ENCODE data around the gene EHD3.

EHD3 gene

DNA sequence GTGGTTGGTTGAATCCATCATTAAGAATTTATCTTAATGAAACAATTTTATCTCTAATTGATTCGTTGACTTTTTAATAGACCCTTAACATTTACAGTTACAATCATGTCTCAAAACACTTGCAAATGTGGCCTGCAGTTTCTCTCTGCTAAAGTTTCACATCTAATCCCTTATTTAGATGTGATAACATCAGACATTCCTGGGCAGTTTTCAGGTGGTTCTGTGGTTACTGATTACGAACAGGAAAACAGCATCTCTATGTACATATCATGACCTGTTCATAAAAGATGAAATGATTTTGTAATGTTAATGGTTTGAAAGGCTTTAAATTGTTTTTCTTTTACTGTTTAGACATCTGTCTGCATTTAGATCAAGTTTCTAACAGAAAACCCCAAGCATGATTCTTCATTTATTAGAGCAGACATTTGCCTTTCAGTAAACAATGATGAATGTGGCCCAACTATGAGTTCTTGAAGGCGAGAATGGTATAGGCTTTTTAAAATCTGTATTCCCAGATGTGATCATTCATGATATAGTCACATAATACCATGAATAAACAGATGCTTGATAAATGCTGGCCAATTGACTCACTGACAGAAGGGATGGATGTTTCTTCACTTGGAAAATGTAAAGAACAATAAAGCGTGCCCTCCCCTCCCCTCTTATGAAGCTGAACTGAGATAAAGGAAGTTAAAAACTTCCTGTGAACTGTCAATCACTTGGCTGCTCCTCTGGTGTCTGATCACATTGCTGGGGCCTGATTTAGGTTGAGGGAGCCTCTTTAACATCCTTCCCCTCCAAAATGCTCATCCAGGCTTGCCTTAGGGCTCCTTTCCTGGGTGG lies 20.1 kb upstream of the EHD3 start:
- DNase-seq: no peak

DNA sequence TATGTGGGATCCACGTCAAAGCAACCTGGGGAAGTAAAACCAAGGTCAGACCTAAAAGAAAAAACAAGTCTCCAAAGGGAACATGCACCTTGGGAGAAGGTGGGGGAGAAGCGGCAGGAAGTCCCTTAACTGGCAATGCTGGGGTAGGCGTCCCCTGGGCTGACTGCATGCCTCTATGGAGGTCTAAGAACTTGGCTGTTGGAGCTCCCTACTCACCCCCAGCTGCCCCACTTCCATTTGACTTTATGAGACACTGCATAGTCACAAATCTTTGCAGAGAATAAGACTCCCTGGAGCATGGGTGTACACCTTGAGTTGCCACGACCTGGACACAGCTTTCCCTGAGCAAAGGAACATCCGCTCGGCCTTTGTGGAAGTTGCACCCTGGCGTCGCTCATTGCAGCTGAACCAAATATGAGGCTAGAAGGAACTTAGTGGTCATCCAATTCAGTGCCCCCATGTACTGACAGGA lies 19.5 kb upstream of the EHD3 start:
- no peak for DNase-seq

DNA sequence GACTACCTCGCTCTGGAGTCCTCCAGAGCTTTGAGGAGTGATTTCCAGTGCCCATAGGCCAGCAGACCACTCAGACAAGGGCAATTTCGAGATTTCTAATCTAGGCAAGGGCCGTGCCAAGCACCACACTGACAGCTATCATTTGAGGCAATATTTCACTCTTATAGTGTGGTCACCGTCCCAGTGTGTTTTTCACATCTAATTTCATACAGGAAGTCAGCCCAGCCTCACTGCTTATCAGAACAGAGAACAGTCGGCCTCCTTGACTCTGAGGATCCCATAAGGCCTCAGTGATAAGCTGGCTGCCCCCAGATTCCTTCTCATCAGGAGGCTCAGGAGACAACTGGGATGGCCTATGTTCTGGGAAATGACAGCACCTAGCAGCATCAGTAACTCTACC lies 17.2 kb upstream of the EHD3 start:
- no peak for DNase-seq

DNA sequence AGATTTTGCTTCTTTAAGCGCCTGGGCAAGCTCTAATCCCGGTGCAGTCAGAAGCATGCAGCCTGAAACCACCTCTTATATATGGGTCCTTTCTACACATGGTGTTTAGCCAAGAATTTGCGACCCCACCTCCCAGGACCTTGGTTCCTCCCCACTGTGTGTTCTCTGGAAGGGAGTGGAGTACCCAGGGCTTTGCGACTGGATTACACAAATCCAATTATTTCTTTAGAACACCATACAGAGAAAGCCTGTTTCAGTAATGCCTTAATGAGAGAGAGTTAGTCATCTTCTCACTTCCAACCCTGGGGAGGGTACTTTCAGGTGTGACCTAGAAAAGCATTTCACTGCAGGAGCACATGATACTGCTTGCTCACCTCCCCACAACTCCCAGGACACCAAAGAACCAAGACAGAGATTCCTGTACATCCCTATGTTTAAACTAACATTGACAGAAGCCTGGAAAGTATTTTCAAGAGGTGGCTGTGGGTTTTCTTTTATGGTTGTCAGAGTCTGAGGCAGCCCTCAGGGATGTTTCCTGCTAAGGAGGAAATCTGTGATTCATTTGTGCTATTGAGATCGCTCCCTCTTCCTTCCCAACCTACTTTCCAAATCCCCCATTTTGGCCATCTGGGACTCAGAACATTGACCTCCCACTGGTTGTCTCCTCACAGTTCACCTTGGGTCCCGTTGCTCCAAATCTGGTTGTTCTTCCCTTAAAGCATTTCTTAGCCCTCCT lies 16.3 kb upstream of the EHD3 start, which contains the start of gene CAPN14:
Gene CAPN14, minus strand, starts transcription at position 51 of the 736 bp plus-strand sequence. CDS start 12,068 bp downstream, outside the sequence.
- DNase-seq: no peak

DNA sequence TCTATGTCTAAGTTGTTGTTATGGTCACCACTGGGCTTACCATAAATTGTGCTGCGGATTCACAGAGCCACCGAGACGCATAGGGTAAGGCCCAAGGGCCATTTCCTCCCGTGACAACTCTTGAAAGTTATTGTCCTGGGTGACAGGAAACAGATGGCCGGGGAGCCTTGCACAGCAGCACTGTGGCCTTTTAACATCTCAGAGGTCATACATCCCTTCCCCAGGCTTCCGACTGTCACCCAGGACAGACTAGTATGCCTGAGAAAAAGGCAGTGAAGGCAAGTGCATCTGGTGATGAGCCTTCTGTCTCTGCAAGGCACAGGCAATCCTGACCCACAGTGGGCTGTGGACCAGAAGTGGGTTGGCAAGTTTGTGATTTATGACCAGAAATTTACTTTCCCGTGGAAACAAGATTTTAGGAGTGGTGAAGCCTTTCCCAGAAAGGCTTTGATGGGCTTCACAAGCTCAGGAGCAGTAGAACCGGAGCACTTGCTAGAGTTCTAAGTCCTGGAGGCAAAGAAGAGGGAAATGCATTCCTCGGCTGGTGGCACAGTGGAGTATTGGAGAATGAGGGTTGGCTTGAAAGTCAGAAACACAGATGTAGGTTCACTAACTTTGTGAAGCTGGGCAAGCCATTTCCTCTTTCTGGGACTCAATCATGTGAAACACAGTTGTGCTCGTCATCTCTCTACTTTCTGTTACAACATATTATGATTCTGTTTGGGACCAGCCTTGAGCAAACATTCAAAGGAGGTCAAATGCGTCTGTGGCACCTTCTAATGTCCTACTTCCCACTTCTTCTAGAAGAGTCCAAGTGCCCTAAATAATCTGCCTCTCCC lies 14.6 kb upstream of the EHD3 start:
- DNase-seq: no peak

DNA sequence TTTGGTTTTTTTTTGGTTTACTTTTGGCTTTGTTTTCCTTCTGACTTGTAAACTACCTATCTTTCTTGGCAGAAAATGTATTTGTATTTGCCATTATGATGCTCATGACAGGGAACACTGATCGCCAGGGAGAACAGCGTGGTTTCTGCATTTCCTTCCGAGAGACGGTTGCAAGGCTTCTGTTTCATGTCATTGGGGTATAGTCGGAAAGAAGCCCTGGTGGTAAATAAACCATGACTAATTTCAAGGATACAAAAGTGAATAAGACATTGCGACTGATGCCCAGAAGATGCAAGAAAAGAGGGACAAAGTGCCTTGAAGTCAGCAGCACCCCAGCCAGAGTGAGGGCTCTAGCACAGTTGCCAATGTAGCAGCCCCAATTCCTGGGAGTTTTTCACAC lies 12.4 kb upstream of the EHD3 start:
- DNase-seq: no peak

DNA sequence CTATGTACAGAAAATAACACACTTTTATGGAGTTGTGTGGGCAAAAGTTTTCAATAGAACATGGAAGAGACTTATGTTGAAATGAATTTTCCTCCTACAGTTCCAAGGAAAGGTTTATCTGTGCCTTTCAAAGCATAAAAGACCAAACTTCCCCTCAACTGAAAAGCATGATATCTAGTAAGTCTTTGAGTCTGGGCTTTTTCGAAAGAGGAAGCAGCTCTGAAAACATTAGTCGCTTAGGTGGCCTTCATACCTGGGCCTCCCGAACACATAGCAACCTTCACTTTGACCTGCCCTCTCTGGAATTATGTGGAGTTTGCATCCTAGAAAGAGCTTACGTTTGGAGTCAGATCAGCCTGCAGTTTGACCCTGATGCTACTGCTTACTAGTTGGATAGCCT lies 11.9 kb upstream of the EHD3 start:
- DNase-seq: no peak

DNA sequence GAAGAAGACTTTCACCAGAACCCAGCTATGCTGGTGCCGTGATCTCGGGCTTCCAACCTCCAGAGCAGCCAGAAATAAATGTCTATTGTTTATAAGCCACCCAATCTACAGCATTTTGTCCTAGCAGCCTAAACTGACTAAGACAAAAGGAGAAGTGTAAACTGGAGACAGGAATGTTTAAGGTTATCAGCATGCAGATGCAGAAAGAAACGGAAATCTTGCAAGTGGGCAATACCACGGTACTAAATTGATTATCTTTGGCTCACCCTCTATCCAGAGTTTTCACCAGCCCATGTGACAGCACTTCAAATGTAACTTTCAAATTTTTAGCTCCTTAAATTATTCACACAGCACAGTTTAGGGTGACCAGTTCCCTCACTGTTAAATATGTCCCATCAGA lies 10.9 kb upstream of the EHD3 start:
- DNase-seq: no peak

DNA sequence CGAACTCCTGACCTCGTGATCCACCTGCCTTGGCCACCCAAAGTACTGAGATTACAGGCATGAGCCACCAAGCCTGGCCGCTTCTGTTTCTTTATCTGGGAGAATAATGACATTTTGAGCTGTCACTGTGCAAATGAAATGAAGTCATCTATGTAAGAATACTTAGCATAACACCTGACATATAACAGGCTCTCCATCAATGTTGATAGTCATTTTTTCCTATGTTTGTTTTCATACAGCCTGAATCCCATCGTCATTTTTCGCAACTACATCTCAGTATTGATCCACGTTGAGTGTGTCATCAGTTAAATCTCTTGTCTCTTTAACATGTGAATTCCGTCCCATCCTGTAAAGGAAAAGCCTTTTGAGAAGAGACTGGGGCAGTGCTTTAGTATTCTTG lies 10.2 kb upstream of the EHD3 start:
- no peak for DNase-seq

DNA sequence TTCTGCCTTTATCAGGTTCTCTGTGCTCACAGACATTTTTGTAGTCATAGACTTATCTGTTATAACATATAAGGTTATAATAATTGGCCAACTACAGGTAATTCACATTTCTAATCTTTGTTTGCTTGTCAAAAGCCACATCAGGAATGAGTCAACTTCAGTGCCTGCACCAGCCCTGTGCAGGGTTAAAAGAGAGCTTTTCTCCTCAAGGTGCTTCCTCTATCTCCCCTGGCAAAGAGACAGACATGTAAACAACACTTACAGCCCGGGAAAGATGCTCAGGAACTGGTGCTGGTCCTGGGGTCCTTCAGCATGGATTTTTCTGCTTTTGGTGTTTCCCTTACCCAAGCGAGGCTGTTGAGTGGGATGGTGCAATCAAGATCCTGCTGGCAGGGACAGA lies 7.7 kb upstream of the EHD3 start:
- no peak for DNase-seq

DNA sequence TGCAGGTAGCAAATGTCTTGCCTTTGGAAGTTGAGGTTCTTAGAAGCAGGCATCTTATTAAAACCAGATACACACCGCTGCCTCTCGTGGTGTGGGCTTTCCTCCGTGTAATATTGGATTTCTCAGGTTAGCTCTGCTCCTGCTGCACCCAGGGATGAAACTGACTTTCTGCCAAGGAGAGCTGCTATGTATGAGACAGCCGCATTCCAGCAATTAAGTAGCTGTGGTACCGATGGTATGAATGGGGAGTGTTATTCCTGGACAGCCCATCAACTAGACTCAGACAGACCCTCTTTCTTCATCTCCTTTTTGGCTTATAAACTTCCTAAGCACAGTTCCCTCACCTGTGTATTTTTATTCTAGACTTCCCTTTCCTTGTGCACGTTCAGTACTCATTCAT lies 6.8 kb upstream of the EHD3 start:
- no peak for DNase-seq

DNA sequence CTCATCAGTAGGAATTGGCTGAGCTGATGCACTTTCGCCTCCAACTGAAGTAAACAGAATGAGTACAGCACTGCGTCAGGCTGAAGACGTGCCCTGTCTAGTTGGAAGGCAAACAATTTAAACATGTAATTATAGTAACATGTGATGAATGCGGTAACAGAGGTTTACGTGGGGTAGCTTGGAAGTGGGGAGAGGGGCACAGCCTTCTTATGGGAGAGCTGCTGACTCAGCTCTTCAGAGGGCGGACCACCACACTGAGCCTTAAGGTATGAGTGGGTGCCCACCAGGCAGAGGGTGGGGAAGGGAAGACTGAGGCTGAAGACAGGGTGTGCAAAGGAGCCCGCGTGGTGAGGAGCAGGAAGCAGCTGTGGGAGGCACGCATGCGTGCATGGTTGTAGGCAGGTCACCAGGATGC lies 6.2 kb upstream of the EHD3 start:
- no peak for DNase-seq

DNA sequence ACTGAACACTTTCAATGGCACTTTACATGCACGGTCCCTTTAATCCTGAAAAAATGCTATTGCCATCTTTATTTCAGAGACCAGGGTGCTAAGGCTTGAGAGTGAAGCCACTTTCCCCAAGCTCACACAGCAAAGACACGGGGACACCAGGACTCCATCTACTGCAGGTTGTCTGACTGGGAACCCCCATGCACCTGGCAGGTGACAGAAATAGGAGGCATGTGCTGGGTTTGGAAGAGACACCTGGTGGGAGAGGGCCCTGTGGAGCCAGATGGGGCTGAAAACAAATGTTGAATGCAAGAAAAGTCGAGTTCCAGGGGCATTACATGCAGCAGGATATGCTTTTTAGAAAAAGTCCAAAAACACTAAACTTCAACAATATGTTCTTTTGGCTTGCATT lies 5.2 kb upstream of the EHD3 start:
- DNase-seq: no peak

DNA sequence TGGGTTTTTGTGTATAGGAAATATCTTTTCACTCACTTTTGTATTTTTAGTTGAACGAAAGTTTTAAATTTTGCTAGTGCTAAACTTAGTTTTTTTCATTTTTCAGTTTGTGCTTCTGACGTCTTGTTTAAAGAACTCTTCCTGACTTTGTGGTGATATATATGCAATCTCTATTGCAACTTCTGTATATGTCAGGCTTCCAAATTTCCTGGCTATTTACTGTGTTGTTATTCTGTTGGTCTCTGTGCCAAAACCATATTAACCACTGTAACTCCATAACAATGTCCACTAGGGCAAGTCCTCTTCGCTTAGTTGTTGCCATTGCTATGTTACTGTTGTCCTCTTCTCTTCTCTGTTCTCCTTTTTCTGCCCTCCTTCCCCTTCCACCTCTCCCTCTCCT lies 3.2 kb upstream of the EHD3 start:
- no peak for DNase-seq

DNA sequence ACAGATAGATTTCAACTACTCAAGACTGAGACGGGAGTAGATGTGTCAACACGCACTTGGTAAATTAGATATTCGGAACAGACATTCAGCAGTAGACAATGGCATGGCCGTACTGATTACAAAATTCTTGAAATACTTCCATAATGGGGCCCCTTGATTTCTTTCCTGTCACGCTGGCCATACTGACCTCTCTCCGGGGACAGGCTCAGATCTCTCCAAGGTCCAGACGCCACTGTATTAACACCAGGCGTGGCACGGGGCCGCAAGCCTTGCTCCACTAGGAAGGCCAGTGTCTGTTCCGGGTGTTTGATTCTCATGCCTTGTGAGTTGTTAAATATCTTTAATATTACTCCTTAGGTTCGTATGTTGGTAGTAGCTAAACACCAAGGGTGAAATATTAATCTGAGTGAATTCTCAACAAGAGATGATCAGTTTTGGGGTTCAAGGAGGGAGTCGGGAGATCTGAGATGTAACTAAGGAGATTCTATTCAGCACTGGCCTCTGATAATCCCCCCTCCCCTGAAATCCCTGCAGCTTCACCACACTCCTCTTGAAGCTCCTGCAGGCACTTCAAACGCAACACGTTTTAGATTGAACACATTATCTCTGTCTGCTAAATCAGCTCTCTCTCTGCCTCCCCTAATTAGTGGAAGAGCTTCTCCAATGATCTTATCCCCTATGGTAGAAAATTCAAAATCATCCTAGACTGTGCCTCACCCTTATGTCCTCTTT lies 2.2 kb upstream of the EHD3 start:
- no peak for DNase-seq

DNA sequence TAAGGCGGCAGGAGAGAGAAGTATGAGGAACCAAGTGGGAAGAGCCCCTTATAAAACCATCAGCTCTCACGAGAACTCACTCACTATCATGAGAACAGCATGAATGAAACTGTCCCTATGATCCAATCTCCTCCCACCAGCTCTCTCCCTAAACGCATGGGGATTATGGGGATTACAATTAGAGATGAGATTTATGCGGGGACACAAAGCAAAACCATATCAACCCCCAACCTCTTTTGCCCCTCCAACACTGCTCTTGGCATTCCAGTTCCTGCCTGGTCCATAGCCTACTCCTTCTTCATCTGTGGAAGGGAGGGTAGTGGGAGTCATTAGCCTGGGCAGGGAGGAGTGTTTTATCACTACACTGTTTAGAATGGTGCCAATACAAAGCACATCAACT lies 1.4 kb upstream of the EHD3 start:
- DNase-seq: no peak

DNA sequence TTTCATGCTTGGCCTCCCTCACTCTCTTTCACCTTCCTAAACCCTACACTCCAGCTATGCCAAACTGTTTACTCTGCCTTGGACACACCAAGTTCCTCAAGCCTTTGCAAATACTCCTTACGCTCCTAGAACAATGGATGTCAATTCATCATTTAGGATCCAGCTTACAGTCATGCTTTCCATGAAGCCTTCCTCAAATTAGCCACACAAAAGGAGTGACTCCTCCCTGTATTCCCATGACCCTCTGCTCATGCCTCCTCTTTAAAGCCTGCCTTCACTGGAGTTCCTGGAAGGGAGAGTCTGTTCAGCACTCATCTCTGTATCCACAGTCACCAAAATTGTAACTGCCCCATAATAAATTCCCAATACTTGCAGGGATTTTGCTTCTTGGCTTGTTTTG lies 721 bp upstream of the EHD3 start:
- peak; percentile 2 for DNase-seq

DNA sequence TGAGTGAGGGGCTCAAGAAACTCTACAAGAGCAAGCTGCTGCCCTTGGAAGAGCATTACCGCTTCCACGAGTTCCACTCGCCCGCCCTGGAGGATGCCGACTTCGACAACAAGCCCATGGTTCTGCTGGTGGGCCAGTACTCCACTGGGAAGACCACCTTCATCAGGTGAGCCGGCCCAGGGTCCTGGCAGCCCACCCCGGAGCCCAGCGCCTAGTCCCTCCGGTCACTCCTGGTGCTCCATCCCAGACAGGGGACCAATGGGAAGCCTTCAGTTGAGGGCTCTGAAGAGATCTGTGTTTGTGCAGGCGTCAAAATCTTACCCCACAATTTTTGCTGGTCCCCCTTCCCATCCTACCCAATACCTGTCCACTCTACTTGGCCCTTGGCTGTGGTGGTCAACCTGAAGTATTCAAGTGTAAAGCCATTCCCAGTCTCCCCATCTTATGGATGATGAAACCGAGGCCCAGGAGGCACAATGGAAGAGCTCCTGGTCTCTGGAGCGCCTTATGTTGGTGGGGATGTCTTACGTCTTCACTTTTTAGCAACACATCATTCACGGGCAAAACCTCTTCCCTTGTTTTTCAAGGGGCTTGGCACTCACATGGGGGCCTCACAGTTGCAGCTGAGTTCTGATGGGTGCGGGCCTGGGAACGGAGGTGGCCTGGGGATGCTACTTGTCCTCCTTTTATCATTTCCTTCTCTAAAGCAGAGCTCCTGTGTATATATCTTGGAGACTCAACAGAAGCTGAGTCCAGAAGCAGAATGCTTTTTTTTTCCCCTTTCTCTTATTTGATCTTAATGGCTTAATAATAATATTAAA lies 941 bp downstream of the EHD3 start:
- DNase-seq: no peak

DNA sequence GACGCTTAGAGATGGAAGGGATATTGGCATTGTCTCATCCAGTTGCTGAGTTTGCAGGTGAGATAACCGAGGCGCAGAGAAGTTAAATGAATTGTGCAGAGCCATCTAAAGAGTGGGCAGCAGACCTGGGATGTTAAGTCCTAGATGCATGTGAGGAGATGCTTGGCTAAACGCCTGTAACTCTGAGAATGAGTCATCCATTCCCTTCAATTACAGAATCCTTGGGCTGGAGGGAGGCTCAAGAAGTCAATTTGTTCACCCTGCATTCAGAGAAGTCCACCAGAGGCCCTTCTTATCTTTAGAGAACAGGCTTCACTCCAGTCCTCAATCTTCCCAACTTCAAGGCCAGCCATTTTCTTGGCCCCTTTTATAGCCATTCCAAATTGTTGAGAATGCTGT lies 1.6 kb downstream of the EHD3 start:
- DNase-seq: no peak

DNA sequence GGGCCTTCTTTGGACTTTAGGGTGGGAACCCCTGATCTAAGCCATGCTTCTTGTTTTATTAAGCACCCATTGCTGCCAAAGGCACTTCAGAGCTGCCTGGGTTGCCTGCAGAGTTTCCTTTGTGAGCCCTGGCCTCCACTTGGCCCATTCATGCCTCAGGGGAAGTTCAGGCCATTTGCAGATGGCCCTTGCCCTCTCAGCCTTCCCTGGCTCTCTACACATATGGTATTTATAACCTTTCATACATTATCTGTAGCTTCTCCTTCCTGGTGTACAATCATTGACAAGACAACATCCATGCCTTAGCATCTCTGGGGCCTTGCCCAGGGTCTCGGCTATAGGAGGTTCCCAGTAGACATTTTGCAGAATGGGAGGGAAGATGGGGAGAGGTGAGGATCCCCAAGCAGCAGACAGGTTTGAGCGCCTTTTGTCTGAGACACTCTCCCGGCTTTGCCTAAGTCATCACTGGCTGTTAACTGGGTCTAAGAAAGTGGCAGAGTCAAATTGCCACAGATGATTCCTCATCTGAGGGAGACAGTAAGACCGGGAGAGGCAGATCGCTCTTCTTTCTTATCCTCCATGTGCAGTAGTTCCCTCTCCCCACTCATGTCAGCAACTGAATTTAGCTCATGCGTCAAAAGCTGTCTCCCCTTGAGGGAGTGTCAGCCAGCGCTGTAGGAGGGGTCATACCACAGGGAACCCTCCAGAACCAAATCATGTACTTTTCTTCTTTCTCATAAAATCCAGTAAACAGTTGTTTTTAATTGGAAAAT lies 2.7 kb downstream of the EHD3 start:
- no peak for DNase-seq
